Muscle of leg (tissue), 16 donors: ENCODE results near the gene ABL2. TPM values are rescaled to one million over a fixed set of nuclear protein-coding genes. Genes with fewer than 3 reads are reported as not detected.
"Not testable (repeated sequence)": the region's sequence is repeated elsewhere in the genome, so short reads cannot be mapped to it uniquely, and the experiment has no call there.

Source experiments
- DNase-seq: peaks from one replicate; pipeline ENCODE4 v3.0.0; 2013
- H3K27ac ChIP-seq: one replicate; pipeline ENCODE4 v1.5.1; 2013; ENCODE audit warnings: mild to moderate bottlenecking, low read length, control low read depth
- H3K27me3 ChIP-seq: one replicate; pipeline ENCODE4 v1.6.1; 2013; ENCODE audit warnings: low read length; ENCODE audit not compliant: control insufficient read depth, insufficient read depth
- H3K36me3 ChIP-seq: one replicate; pipeline ENCODE4 v1.6.1; 2013; ENCODE audit warnings: low read length; ENCODE audit not compliant: control insufficient read depth, insufficient read depth
- H3K4me1 ChIP-seq: one replicate; pipeline ENCODE4 v1.6.1; 2013; ENCODE audit warnings: low read length; ENCODE audit not compliant: control insufficient read depth, insufficient read depth
- H3K4me3 ChIP-seq: one replicate; pipeline ENCODE4 v1.5.1; 2013; ENCODE audit warnings: low read length, control low read depth
- H3K9me3 ChIP-seq: replicated peaks from 2 replicates; pipeline ENCODE4 v1.6.1; 2013; ENCODE audit warnings: low read depth, low read length; ENCODE audit not compliant: control insufficient read depth
- WGBS: methylation state at CpG from one replicate; pipeline ENCODE4 v1.1.5; 2013; ENCODE audit warnings: missing lambda C conversion rate; ENCODE audit not compliant: insufficient coverage; 5-methylcytosine and 5-hydroxymethylcytosine counted together
- long read RNA-seq, 11 donors: transcript quantifications; one replicate each; lab custom pipeline, GENCODE V29; 2026
- polyA plus RNA-seq, 8 donors: library from polyadenylated mRNA; unstranded; fragments of 120-200 nt; gene quantifications; one replicate each; pipeline versions ENCODE4 v1.2.1 to v1.2.3, GENCODE V29; 2013; ENCODE audit warnings: inconsistent platforms in 1 of 8, low replicate concordance in 1 of 8; ENCODE audit not compliant: insufficient read length in 8 of 8, insufficient read depth in 1 of 8
- total RNA-seq: library from RNA; stranded (reverse); fragments of 120-200 nt; gene quantifications from one replicate; pipeline ENCODE4 v1.2.4, GENCODE V29; 2013

Gene ABL2
- total RNA-seq (8.3 TPM), polyA plus RNA-seq (10 to 100 TPM in 2 of 8 donors, 1 to 10 TPM in 6; 5.5 to 10.5 (median 8.6) TPM)
- long read RNA-seq, donor 1, full-length matches to known transcripts = 1 of 1 reads
- long read RNA-seq, donor 1, partial matches to known transcripts = 0 of 1 reads
- long read RNA-seq, donor 1, other reads (novel, unspliced or antisense) = 0 of 1 reads
- long read RNA-seq, donor 2 = 0 reads
- long read RNA-seq, donor 3, partial matches to known transcripts = 0 of 1 reads
- long read RNA-seq, donor 3, other reads (novel, unspliced or antisense) = 0 of 1 reads
- long read RNA-seq, donor 4 = 0 reads
- long read RNA-seq, donor 5 = 0 reads
- long read RNA-seq, donor 6, full-length matches to known transcripts = 1 of 1 reads
- long read RNA-seq, donor 6, partial matches to known transcripts = 0 of 1 reads
- long read RNA-seq, donor 6, other reads (novel, unspliced or antisense) = 0 of 1 reads
- long read RNA-seq, donor 7, partial matches to known transcripts = 0 of 1 reads
- long read RNA-seq, donor 7, other reads (novel, unspliced or antisense) = 0 of 1 reads
- long read RNA-seq, donor 8 = 0 reads
- long read RNA-seq, donor 9 = 0 reads
- long read RNA-seq, donor 10, partial matches to known transcripts = 0 of 1 reads
- long read RNA-seq, donor 10, other reads (novel, unspliced or antisense) = 0 of 1 reads
- long read RNA-seq, donor 11 = 0 reads

DNA sequence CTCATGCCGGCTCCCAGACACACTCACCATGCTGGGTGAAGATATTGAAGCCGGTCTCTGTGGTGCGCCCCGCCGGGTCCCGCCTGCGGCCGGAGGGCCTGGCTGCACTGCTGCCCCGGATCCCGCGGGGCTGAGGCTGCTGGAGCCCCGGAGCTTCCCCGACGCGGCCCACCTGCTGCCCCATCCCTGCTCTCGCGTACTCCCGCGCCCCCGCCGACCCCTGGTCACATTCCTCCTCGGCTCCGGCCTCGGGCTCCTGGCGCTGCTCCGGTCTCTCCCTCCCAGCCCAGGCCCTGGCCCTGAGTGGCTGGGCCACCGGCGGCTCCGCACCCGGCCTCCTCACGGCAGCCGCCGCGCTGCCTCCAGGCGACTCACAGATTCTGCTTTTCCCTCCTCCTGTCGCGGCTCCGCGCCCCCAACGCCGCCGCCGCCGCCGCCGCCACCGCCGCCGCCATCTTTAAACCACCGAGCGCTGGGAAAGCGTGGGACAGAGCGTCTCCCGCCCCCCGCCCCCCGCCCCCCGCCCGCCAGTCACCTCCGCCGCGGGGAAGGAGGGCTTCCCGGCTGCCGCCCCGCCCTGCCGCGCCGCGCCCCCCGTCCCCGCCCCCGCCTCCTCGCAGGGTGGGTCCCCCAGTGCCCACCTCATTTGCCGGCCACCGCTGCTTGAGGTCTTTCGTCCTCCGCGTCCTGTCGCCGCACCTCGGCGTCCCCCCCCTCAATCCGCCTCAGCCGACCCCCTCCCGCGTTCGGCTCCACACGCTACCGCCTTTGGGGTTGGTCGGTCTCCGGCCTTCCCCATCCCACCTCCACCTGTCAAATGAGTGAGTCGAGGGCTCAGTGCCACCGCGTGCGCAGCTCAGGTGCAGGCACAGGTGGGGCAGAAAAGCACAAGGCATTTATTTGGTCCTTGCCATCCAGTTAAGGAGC lies at the start of gene ABL2:
TSS of gene ABL2 (minus strand) at position 464 of the 927 bp plus-strand sequence. CDS start at position 184, 280 bp downstream.
- no peaks in the 10 kb centered on the region for H3K9me3 ChIP-seq
- H3K27me3 ChIP-seq = no peaks in the 10 kb centered on the region
- H3K36me3 ChIP-seq = no peaks in the 10 kb centered on the region
- H3K4me1 ChIP-seq = peaks cover 12% of the 10 kb centered on the region
- 0% methylated on average over 77 of the region's 94 CpGs for WGBS
- peak; percentile 69 for DNase-seq
- H3K4me3 ChIP-seq = peak within 1 kb of the TSS; percentile 78
- peak within 1 kb of the TSS; percentile 70 for H3K27ac ChIP-seq

DNA sequence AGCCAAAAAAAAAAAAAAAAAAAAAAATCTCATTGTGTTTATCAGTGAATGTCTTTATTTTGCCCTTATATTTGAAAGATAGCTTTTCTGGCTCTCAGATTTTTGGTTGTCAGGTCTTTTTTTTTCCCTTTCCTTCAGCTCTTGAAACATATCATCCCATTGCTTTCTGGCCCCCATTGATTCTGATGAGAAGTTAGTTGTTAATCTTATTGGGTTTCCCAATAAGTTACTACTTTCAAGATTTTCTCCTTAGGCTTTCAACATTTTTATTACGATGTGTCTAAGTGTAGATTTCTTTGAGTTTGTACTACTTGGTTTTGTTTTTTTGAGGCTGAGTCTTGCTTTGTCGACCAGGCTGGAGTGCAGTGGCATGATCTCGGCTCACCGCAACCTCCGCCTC lies 49.4 kb upstream of the ABL2 start:
- H3K27me3 ChIP-seq = no peaks in the 10 kb centered on the region
- no peaks in the 10 kb centered on the region for H3K4me1 ChIP-seq
- H3K36me3 ChIP-seq = no peaks in the 10 kb centered on the region
- 100% methylated on average over 4 of the region's 5 CpGs for WGBS
- DNase-seq = no peak
- no peak overlapping the region for H3K4me3 ChIP-seq
- no peaks in the 10 kb centered on the region for H3K9me3 ChIP-seq
- H3K27ac ChIP-seq = no peak overlapping the region

DNA sequence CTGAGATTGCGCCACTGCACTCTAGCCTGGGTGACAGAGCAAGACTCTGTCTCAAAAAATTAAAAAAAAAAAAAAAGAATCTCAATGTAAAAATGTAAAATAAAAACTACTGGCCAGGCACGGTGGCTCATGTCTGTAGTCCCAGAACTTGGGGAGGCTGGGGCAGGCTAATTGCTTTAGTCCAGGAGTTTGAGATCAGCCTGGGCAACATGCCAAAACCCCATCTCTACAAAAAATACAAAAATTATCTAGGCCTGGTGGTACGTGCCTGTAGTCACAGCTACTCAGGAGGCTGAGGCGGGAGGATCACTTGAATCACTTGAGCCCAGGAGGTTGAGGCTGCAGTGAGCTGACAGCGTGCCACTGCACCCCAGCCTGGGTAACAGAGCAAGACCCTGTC lies 44.9 kb upstream of the ABL2 start:
- H3K4me3 ChIP-seq, H3K27ac ChIP-seq, H3K4me1 ChIP-seq, DNase-seq, H3K27me3 ChIP-seq, H3K9me3 ChIP-seq, H3K36me3 ChIP-seq: not testable (repeated sequence)
- 75% methylated on average over 2 of the region's 5 CpGs for WGBS

DNA sequence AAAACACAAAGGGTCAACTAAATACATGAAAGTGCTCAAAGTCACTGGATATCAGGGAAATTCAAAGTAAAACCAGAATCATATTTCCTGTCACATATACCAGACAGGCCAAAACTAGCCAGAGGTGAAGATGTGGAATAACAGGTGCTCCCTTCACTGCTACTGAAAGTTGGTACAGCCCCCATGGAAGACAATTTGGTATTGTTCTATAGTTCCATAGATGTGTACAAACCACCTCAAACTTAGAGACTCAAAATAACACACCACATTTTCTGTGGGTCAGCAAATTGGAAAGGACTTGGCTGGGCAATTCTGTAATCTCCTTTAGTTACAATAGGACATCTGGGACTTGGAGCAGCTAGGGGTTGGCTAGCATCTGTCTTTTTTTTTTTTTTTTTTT lies 39.6 kb upstream of the ABL2 start:
- H3K4me1 ChIP-seq = no peaks in the 10 kb centered on the region
- no peaks in the 10 kb centered on the region for H3K36me3 ChIP-seq
- no peak overlapping the region for H3K27ac ChIP-seq
- no peak for DNase-seq
- no peak overlapping the region for H3K4me3 ChIP-seq
- no peaks in the 10 kb centered on the region for H3K27me3 ChIP-seq
- H3K9me3 ChIP-seq = no peaks in the 10 kb centered on the region

DNA sequence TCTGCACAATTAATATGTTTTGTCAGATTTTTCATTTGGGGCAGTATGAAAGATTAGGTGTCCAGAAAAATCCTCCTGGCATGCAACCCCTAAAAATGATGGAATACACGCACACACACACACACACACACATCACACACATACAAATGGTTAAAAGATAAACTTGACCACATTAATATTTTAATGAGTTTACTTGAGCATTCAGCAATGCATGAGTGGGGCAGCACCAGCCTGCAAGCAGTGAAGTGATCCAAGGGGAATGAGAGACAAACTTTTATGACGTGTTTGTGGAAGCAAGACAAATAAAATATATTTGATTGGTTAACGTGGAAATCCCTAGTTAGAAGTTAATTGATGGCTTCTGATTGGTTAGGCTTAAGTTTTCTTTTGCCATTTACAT lies 35.0 kb upstream of the ABL2 start:
- DNase-seq = no peak
- Histone ChIP-seq H3K27ac (no peak overlapping the region), H3K4me1 (no peaks in the 10 kb centered on the region), H3K4me3 (no peak overlapping the region), H3K27me3 (no peaks in the 10 kb centered on the region), H3K9me3 (no peaks in the 10 kb centered on the region), H3K36me3 (no peaks in the 10 kb centered on the region)
- 92% methylated on average over 2 of the region's 3 CpGs for WGBS

DNA sequence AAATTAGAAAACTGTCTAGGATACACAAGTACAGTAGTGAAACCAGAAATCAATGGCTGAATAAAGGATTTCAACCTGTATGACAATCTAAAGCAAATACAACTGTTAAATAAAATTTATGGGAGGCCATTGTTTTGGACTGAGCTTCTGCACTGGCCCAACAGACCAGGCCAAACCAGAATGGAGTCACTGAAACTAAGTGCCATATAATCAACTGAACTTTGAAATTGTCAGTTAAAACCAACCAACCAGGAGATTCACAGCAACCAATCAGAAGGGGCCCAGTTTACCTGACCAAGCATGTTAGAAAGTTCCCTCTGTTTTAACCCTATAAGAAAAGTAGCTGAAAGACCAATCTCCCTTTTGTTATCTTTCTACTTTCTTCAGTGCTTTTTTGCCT lies 33.6 kb upstream of the ABL2 start:
- no peaks in the 10 kb centered on the region for H3K4me1 ChIP-seq
- H3K27ac ChIP-seq = no peak overlapping the region
- no peak overlapping the region for H3K4me3 ChIP-seq
- H3K9me3 ChIP-seq = no peaks in the 10 kb centered on the region
- H3K27me3 ChIP-seq = no peaks in the 10 kb centered on the region
- H3K36me3 ChIP-seq = no peaks in the 10 kb centered on the region
- no peak for DNase-seq

DNA sequence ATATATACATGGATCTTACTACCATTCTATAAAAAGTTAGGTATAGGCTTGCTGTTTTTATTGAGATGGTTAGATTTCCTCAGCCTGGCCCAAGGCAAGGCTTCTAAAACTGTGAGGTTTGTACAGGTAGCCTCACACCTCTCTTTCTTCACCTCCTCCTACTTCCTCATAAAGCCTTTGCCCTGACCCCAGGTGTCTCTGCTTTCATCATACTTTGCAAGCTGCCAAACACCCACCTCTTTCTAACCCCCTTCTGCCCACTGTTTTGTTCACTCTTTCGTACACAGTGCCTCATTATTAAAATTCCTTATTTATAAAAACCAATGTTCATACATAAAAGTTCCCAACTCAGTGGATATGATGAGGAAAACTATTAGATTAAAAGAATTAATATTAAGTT lies 32.7 kb upstream of the ABL2 start:
- no CpG with 5 or more reads among the region's 1 CpG for WGBS
- Histone ChIP-seq H3K4me1 (no peaks in the 10 kb centered on the region), H3K9me3 (no peaks in the 10 kb centered on the region), H3K36me3 (no peaks in the 10 kb centered on the region), H3K4me3 (no peak overlapping the region), H3K27me3 (no peaks in the 10 kb centered on the region), H3K27ac (no peak overlapping the region)
- DNase-seq = no peak

DNA sequence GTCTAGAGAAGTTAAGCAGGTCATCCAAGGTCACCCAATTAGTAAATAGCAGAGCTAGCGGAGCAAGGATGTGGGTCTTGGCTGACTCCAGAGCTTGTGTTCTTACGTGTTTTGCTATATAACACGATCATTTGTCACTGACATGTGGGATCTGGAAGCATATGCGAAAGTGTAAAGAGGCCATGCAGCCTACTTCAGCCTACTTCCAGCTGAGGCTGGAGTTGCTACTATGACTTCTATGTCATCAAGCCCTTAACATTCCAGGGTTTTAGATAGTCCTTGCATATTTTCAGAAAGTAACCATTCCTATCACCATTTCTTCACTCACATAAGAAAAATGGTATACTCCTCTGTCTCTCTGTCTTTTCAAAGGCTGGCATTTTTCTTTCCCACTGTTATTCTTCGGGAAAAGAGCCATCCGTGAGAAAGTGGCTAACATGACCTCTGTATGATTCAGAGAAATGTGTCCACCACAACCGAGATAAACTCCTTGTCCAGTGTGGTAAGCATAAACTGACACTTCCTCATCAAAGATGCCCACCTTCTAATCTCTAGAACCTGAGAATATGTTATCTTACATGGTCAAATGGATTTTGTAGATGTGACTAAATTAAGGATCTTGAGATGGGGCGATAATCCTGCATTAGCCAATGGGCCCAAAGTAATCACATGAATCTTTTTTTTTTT lies 24.0 kb upstream of the ABL2 start:
- DNase-seq = no peak
- no peaks in the 10 kb centered on the region for H3K27me3 ChIP-seq
- H3K4me1 ChIP-seq = no peaks in the 10 kb centered on the region
- H3K27ac ChIP-seq = no peak overlapping the region
- H3K36me3 ChIP-seq = no peaks in the 10 kb centered on the region
- H3K4me3 ChIP-seq = no peak overlapping the region
- 82% methylated on average over 3 of the region's 8 CpGs for WGBS
- H3K9me3 ChIP-seq = no peaks in the 10 kb centered on the region

DNA sequence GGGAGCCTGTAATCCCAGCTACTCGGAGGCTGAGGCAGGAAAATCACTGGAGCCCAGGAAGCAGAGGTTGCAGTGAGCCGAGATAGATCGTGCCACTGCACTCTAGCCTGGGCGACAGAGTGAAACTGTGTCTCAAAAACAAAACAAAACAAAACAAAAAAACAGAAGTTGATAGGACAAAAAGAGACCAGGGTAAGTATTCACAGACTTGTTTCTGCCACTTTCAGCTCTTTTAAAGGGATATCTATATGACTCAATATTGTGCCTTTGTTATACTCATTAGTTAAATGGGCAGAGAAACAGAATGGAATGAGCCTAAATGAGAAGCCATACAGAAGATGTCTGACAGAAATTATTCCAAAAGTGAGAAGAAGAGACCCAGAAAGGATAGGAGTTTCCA lies 23.1 kb upstream of the ABL2 start:
- H3K4me3 ChIP-seq = no peak overlapping the region
- no peaks in the 10 kb centered on the region for H3K36me3 ChIP-seq
- no peaks in the 10 kb centered on the region for H3K9me3 ChIP-seq
- DNase-seq = no peak
- H3K4me1 ChIP-seq = no peaks in the 10 kb centered on the region
- H3K27me3 ChIP-seq = no peaks in the 10 kb centered on the region
- H3K27ac ChIP-seq = no peak overlapping the region
- WGBS = 100% methylated on average over 1 of the region's 4 CpGs
